Measurements from ENCODE around the gene CRB1.
"Not testable (repeated sequence)": the region's sequence is repeated elsewhere in the genome, so short reads cannot be mapped to it uniquely, and the experiment has no call there.

The CRB1 gene

GRCh38 chr1:197402189-197402588, 134.1 kb downstream of the CRB1 start:
- no peak for DNase-seq (ENCODE audit: low read depth)

GRCh38 chr1:197404774-197405173, 136.7 kb downstream of the CRB1 start:
- not testable (repeated sequence) for DNase-seq (ENCODE audit: low read depth)

GRCh38 chr1:197405614-197406013, 137.6 kb downstream of the CRB1 start:
- not testable (repeated sequence) for DNase-seq (ENCODE audit: low read depth)

GRCh38 chr1:197413564-197413963, 145.5 kb downstream of the CRB1 start:
- DNase-seq (ENCODE audit: low read depth): no peak

GRCh38 chr1:197415221-197415620, 147.2 kb downstream of the CRB1 start:
- DNase-seq (ENCODE audit: low read depth): no peak

GRCh38 chr1:197418693-197419092, 150.6 kb downstream of the CRB1 start:
- no peak for DNase-seq (ENCODE audit: low read depth)

- DNase-seq (ENCODE audit: low read depth): peak; percentile 40
Observed at GRCh38 chr1:197422993-197423392, 154.9 kb downstream of the CRB1 start.

GRCh38 chr1:197424380-197424779, 156.3 kb downstream of the CRB1 start:
- DNase-seq (ENCODE audit: low read depth): no peak

GRCh38 chr1:197429372-197429771, 161.3 kb downstream of the CRB1 start:
- no peak for DNase-seq (ENCODE audit: low read depth)

- DNase-seq (ENCODE audit: low read depth): no peak
Observed at GRCh38 chr1:197435224-197435623, 167.2 kb downstream of the CRB1 start.

- no peak for DNase-seq (ENCODE audit: low read depth)
Observed at GRCh38 chr1:197437601-197438000, 169.5 kb downstream of the CRB1 start.

GRCh38 chr1:197438010-197438790, 170.1 kb downstream of the CRB1 start:
- DNase-seq (ENCODE audit: low read depth): no peak

- DNase-seq (ENCODE audit: low read depth): no peak
Observed at GRCh38 chr1:197439708-197440280, 171.7 kb downstream of the CRB1 start.

GRCh38 chr1:197440715-197441114, 172.7 kb downstream of the CRB1 start:
- DNase-seq (ENCODE audit: low read depth): no peak

- peak; percentile 14 for DNase-seq (ENCODE audit: low read depth)
Observed at GRCh38 chr1:197441999-197442414, 174.0 kb downstream of the CRB1 start.

- no peak for DNase-seq (ENCODE audit: low read depth)
Observed at GRCh38 chr1:197444755-197445154, 176.7 kb downstream of the CRB1 start.

GRCh38 chr1:197448121-197448779, 180.2 kb downstream of the CRB1 start:
- DNase-seq (ENCODE audit: low read depth): no peak

- DNase-seq (ENCODE audit: low read depth): no peak
Observed at GRCh38 chr1:197451381-197451780, 183.3 kb downstream of the CRB1 start.

GRCh38 chr1:197453376-197454058, 185.5 kb downstream of the CRB1 start:
- DNase-seq (ENCODE audit: low read depth): no peak

- DNase-seq (ENCODE audit: low read depth): no peak
Observed at GRCh38 chr1:197462539-197462938, 194.5 kb downstream of the CRB1 start.

- DNase-seq (ENCODE audit: low read depth): no peak
Observed at GRCh38 chr1:197463142-197463541, 195.1 kb downstream of the CRB1 start.

GRCh38 chr1:197464044-197464443, 196.0 kb downstream of the CRB1 start:
- peak; percentile 66 for DNase-seq (ENCODE audit: low read depth)
